Mucosa of descending colon (tissue), 3 donors: Measurements from ENCODE around the gene SPACA4. TPM values are rescaled to one million over a fixed set of nuclear protein-coding genes. Genes with fewer than 3 reads are reported as not detected.

Experiments used
- ATAC-seq: fragments of 200-7000 bp; cut with Tn5 transposase; one replicate; pipeline ENCODE4 v1.9.1; 2020; ENCODE audit warnings: mild to moderate bottlenecking, moderate library complexity
- DNase-seq, 3 donors: peaks; one replicate each; pipeline ENCODE4 v3.0.0-alpha.2; 2020
- H3K36me3 ChIP-seq: fragments of 200-600 bp; one replicate; pipeline ENCODE4 v1.8.0; 2021; ENCODE audit warnings: low read depth, mild to moderate bottlenecking
- H3K4me1 ChIP-seq: fragments of 200-600 bp; one replicate; pipeline ENCODE4 v1.8.0; 2021; ENCODE audit warnings: low read depth, mild to moderate bottlenecking
- H3K4me3 ChIP-seq: fragments of 200-600 bp; one replicate; pipeline ENCODE4 v1.8.0; 2021; ENCODE audit warnings: mild to moderate bottlenecking
- H3K9me3 ChIP-seq: fragments of 200-600 bp; one replicate; pipeline ENCODE4 v1.8.0; 2021; ENCODE audit warnings: mild to moderate bottlenecking
- CTCF ChIP-seq: fragments of 200-600 bp; IDR thresholded peaks from one replicate; pipeline ENCODE4 v1.8.0; 2022; ENCODE audit warnings: antibody characterized with exemption, mild to moderate bottlenecking
- intact Hi-C, 2 donors: fragments of 100-400 bp; cut with DNase I in 1 of 2; cut with micrococcal nuclease in 1 of 2; formaldehyde crosslinking; loops; one replicate each; pipeline versions ENCODE4 v1.11.0 to v1.11.1; 2022; cut with DNase I, micrococcal nuclease
- total RNA-seq, 3 donors: library from RNA; stranded (reverse); fragmentation: NEBNext Ultra II Directional in 2 of 3; extraction: Animal tissue kit (Norgen Biotek cat#: 25700) in 2 of 3; gene quantifications; one replicate each; pipeline versions ENCODE4 v1.2.1 to v1.2.4, GENCODE V29; 2021 to 2023
- donor health status: DM: no; HTN: no; CAD: no; lungs with moderate emphysema.
- donor health status: DM: no; HTN: no; CAD: no.
- donor health status: DM: no; HTN: yes; CAD: no.

The SPACA4 gene
- total RNA-seq, 3 donors from 2014 or later = not detected

- no peak for TF ChIP-seq CTCF
- intact Hi-C loops = no loop called here
- no peak for ATAC-seq
- Histone ChIP-seq H3K9me3 (no peaks in the 10 kb centered on the region), H3K4me1 (peaks cover 9% of the 10 kb centered on the region), H3K4me3 (no peak overlapping the region), H3K36me3 (no peaks in the 10 kb centered on the region)
- no peak for DNase-seq
Measured at GRCh38 chr19:48591021-48591420, 15.5 kb upstream of the SPACA4 start.

GRCh38 chr19:48595171-48595570, 11.4 kb upstream of the SPACA4 start:
- intact Hi-C loops = no loop called here
- no peak for ATAC-seq
- Histone ChIP-seq H3K4me1 (no peaks in the 10 kb centered on the region), H3K9me3 (no peaks in the 10 kb centered on the region), H3K4me3 (no peak overlapping the region), H3K36me3 (no peaks in the 10 kb centered on the region)
- DNase-seq = no peak
- no peak for TF ChIP-seq CTCF

- no peak for DNase-seq
- intact Hi-C loops = no loop called here
Measured at GRCh38 chr19:48595833-48596232, 10.7 kb upstream of the SPACA4 start.

GRCh38 chr19:48596237-48596636, 10.3 kb upstream of the SPACA4 start:
- ATAC-seq = no peak
- H3K4me1 ChIP-seq = no peaks in the 10 kb centered on the region
- DNase-seq = no peak
- H3K4me3 ChIP-seq = no peak overlapping the region
- H3K9me3 ChIP-seq = no peaks in the 10 kb centered on the region
- no peak for TF ChIP-seq CTCF
- no peaks in the 10 kb centered on the region for H3K36me3 ChIP-seq
- intact Hi-C loops = no loop called here

More at GRCh38 chr19:48595833-48596232, 10.7 kb upstream of the SPACA4 start:
- no peaks in the 10 kb centered on the region for H3K36me3 ChIP-seq
- H3K4me3 ChIP-seq = no peak overlapping the region
- no peaks in the 10 kb centered on the region for H3K9me3 ChIP-seq
- H3K4me1 ChIP-seq = no peaks in the 10 kb centered on the region
- ATAC-seq = no peak
- TF ChIP-seq CTCF = no peak

GRCh38 chr19:48596679-48597465, 9.7 kb upstream of the SPACA4 start:
- TF ChIP-seq CTCF = no peak
- H3K4me3 ChIP-seq = no peak overlapping the region
- no peaks in the 10 kb centered on the region for H3K4me1 ChIP-seq
- H3K36me3 ChIP-seq = no peaks in the 10 kb centered on the region
- ATAC-seq (peak; percentile 4), DNase-seq (no peak)
- H3K9me3 ChIP-seq = no peaks in the 10 kb centered on the region
- intact Hi-C loops = no loop called here
